GM12874 (cell line): Measurements from ENCODE around the gene CNTNAP5.

Experiments used
- TF ChIP-seq, protein P1 (sequence below): IDR thresholded peaks from 2 replicates; pipeline ENCODE4 v1.5.1; 2011; ENCODE audit warnings: low read depth, mild to moderate bottlenecking, control low read depth, low read length, moderate library complexity; ENCODE audit not compliant: insufficient read depth

CNTNAP5 gene

DNA sequence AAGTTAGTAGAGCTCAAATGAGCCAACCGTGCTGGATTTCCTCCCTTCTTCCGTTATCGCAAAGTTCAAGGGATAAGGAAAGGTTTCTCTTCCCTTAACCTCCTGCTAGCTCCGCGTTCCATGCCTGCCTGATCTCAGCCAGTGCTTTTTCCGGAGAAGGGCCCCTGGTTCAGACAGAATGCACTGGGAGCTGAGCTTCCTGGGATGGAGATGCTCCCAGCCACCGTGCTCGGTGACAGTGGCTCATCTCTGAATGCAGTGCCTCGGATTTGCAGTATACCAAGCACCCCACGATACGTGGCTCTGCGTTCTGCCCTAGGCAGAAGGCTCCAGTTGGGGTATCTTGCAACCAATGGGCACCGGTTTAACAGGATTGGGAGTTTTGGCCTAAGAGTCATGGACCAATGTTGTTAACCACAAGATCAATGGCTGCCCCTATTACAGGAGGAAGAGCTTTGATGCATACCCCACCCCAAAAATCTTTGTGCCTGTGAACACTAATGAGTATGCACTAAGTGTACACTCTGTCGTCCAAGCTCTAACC, 876 bp downstream of the CNTNAP5 start:
- TF ChIP-seq, protein P1, sequence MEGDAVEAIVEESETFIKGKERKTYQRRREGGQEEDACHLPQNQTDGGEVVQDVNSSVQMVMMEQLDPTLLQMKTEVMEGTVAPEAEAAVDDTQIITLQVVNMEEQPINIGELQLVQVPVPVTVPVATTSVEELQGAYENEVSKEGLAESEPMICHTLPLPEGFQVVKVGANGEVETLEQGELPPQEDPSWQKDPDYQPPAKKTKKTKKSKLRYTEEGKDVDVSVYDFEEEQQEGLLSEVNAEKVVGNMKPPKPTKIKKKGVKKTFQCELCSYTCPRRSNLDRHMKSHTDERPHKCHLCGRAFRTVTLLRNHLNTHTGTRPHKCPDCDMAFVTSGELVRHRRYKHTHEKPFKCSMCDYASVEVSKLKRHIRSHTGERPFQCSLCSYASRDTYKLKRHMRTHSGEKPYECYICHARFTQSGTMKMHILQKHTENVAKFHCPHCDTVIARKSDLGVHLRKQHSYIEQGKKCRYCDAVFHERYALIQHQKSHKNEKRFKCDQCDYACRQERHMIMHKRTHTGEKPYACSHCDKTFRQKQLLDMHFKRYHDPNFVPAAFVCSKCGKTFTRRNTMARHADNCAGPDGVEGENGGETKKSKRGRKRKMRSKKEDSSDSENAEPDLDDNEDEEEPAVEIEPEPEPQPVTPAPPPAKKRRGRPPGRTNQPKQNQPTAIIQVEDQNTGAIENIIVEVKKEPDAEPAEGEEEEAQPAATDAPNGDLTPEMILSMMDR: no peak

DNA sequence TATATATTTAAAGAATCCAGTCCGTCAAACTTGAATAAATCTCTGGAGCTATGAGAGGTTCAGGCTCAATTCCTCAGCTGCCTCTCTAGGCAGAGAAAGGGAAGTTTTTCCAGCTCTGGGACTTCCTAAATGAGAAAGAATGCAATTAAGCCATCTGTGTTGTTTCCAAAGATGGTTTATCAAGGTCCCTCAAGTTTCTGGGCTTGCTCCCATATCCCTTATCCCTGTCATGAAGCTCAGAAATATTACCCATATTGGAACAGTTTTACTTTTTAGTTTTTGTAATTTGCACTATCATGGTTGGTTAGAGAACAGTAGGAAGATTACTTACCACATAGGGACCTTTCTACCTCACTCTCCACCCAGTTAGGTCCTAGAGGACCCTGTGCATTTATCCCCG, 1.4 kb downstream of the CNTNAP5 start:
- TF ChIP-seq, protein P1: no peak

DNA sequence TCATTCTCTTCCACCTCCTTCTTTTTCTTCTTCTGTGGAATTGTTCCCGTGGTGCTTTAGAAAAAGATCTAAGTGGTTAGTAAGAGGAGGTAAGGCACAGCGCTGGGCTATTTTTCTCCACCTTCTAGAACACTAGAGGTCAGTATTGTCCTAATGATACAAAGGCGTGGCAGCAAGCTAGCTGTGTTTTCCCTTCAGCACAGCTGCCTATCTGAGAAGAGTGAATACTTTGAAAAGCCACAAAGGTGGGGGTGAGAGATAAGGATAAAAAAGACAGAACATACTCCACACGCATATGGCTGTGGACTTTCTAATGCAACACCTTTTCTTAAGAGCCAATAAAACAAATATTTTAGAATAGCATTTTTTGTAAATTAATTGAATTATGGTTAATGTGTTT, 2.1 kb downstream of the CNTNAP5 start:
- TF ChIP-seq, protein P1: peak; percentile 41; the same call in 1 of the 2 replicates

DNA sequence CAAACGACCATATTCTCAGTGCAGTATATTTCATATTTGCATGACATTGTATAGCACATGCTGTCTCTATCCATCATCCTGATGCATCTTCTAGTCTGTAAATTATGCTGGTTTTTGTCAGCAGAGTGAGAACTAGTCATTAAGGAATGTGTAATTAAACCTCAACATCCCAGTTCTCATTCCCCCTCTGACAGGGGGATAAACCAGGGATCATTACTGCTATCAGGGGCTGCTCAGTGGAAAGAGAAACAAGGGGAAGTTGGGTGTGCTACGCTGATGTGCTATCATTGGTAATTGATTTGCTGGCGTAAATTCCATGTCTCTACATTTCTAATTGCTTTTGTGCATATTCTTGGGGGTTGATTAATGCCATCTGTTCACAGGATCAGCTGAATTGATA, 7.7 kb downstream of the CNTNAP5 start:
- TF ChIP-seq, protein P1: no peak

DNA sequence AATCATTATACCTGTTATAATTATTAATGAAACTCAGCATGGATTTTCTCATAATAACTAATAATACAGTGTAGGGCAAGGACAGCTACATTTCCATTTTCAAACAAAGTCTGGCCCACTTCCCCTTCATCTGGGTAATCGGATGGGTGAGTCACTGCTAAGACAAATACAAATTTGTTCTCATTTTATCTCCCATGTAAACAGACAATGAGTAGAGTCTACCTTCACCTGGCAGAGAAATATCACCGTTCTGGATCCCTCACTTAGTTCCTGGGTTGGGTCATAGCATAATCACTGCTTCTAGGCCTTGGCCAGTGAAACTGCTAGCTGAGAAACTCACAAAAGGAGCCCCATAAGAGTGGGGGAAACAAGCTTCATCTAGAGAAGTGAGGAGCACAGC, 9.2 kb downstream of the CNTNAP5 start:
- TF ChIP-seq, protein P1: no peak

DNA sequence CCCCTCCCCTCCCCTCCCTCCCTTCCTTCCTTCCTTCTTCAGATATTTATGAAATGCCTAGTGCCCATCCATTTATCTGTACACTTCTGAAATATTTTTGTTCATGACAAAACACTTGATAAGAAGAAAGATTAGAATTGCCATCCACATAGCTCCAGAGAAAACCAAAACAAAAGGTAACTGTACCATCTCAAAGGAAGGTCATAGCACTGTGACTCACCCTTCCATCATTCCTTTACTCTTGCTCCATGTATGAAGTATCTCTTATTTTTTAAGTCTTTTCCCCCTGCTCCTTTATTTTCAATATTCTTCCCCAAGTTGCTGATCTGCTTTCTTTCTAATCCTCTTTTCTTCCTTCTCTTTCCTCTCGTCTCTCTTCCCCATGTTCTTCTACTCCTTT, 9.9 kb downstream of the CNTNAP5 start:
- TF ChIP-seq, protein P1: no peak

DNA sequence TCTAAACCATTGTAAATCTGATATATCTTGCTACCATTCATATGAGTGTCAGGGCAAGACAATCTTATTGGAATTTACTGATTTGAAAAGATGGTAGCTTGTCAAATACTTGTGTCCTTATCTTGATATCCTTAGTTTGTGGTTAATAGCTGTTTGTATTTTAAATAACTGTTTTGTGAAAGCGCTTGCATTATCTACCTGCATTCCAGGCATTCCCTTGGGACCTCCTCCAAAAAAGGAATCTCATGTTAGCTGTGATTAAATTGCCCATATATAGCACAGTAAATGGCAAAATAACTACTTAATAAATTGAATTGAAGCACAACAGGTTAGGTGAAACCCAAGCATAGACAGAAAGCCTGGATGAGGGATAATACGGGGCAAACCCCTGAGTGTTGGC, 13.9 kb downstream of the CNTNAP5 start:
- TF ChIP-seq, protein P1: no peak
